Neuron (in vitro differentiated cells): Measurements from ENCODE around the gene KCNG2.

Source experiments
- H2AFZ ChIP-seq: one replicate; pipeline ENCODE4 v1.6.1; 2013; ENCODE audit warnings: low read depth, mild to moderate bottlenecking, inconsistent platforms, low read length, moderate library complexity
- H3K27me3 ChIP-seq: one replicate; pipeline ENCODE4 v1.6.1; 2013; ENCODE audit warnings: low read length; ENCODE audit not compliant: insufficient read depth
- H3K36me3 ChIP-seq: one replicate; pipeline ENCODE4 v1.6.1; 2013; ENCODE audit warnings: low read length; ENCODE audit not compliant: insufficient read depth
- H3K4me1 ChIP-seq: one replicate; pipeline ENCODE4 v1.6.1; 2013; ENCODE audit warnings: low read length; ENCODE audit not compliant: insufficient read depth
- H3K4me3 ChIP-seq: 2 replicates; pipeline ENCODE4 v1.5.1; 2013; ENCODE audit warnings: mild to moderate bottlenecking, low read length, moderate library complexity
- H3K9me3 ChIP-seq: one replicate; pipeline ENCODE4 v1.6.1; 2013; ENCODE audit warnings: low read length

Gene KCNG2

DNA sequence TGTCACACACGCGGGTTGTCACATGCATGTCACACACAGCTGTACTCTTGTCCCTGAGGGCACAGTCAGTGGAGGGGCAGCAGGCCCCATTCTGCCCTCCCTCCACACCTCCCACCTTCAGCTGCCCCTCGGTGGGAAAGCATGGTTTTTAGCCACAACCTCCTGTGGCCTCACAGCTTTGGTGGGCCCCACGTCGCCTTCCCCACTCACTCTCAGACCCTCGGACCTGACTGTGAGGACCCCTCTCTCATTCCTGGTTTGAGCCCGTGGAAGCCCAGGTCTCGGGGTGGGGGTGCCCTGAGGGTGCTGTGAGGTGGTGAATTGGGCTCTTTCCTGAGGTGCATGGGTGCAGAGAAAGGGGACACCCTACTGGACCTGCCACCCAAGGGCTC lies 19.9 kb downstream of the KCNG2 start:
- Histone ChIP-seq H2AFZ (no peak overlapping the region), H3K27me3 (peaks cover 10% of the 10 kb centered on the region), H3K36me3 (no peaks in the 10 kb centered on the region), H3K4me1 (no peaks in the 10 kb centered on the region), H3K9me3 (no peaks in the 10 kb centered on the region), H3K4me3 (no peak overlapping the region)

DNA sequence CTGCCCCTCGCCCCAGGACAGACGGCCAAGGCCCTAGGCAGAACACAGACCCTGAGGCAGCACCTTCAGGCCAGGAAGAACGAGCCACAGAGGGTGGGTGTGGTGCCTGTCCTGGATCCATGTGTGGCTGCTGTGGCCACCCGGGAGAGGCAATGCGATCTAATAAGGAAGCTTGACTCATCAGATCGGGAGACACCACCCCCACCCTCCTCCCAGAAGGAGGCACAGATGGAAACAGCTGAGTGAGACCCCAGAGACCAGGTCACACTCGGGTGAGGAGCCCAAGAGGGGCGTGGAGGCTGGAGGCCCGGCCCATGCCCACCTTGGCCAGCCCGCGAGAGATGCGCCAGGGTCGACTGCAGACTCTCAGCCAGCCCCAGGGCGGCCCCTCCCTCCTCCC lies 20.3 kb downstream of the KCNG2 start:
- Histone ChIP-seq H3K9me3 (no peaks in the 10 kb centered on the region), H3K36me3 (no peaks in the 10 kb centered on the region), H2AFZ (no peak overlapping the region), H3K4me1 (no peaks in the 10 kb centered on the region), H3K4me3 (no peak overlapping the region), H3K27me3 (peaks cover 10% of the 10 kb centered on the region)

GRCh38 chr18:79818631-79819030 lies 20.9 kb downstream of the KCNG2 start:
- Histone ChIP-seq H3K9me3 (no peaks in the 10 kb centered on the region), H3K4me1 (no peaks in the 10 kb centered on the region), H3K36me3 (no peaks in the 10 kb centered on the region), H3K4me3 (no peak overlapping the region), H2AFZ (no peak overlapping the region), H3K27me3 (peaks cover 10% of the 10 kb centered on the region)

DNA sequence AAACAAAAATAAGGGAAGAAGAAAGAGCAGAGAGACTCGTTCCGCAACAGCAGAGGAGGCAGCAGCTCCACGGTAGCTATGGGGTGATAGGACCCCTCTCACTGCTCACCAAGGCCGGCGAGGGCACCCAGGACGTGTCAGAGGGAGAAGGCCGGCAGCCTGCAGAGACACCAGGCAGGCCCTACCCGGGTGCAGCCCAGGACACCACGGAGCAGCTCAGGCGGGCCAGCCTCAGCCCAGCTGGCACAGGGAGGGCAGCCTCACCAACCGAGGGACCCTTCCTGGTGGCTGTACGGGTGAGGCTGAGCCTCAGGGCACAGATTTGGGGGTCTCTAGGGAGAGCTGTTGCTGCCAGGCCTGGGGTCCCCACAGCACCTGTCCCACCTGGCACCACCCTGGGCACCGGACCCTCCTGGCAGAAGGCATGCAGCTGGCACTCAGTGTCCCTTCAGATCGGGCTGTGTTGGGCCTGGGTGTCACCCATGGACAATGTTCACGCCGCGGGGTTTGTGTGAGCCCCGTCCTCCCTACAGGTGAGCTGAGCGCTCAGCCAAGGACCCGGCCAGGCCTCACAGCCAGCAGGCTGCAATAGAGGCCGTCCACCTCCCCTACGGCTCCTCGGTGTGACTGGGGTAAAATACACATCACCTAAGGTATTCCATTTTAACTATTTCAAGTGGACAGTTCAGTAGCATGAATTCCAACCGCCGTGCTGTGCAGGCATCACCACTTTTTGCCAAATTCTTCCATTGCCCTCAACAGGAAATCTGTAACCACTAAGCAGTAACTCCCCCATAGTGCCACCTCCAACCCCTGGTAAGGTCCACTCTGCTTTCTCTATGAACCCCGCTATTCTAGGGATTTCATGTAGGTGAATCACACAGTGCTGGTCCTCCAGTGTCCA lies 21.6 kb downstream of the KCNG2 start:
- no peaks in the 10 kb centered on the region for H3K9me3 ChIP-seq
- no peaks in the 10 kb centered on the region for H3K36me3 ChIP-seq
- H2AFZ ChIP-seq: no peak overlapping the region
- no peak overlapping the region for H3K4me3 ChIP-seq
- H3K4me1 ChIP-seq: no peaks in the 10 kb centered on the region
- H3K27me3 ChIP-seq: peaks cover 10% of the 10 kb centered on the region

DNA sequence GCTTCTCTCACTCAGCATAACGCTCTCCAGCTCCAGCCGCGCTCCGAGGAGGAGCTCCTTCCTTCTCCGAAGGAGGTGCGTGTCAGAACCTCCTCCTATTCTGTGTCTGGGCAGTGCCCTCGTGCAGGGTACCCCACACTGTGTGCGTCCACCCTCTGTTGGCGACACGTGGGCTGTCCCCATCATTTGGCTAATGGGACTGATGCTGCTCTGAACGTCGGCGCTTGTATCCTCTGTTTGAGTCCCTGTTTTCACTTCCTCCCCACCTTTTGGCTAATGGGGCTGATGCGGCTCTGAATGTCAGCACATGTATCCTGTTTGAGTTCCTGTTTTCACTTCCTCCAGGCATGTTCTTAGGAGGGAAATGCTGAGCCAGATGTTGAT lies 22.2 kb downstream of the KCNG2 start:
- H2AFZ ChIP-seq: no peak overlapping the region
- H3K27me3 ChIP-seq: peaks cover 10% of the 10 kb centered on the region
- H3K36me3 ChIP-seq: no peaks in the 10 kb centered on the region
- no peaks in the 10 kb centered on the region for H3K4me1 ChIP-seq
- no peaks in the 10 kb centered on the region for H3K9me3 ChIP-seq
- no peak overlapping the region for H3K4me3 ChIP-seq

- Histone ChIP-seq H3K4me3 (no peak overlapping the region), H3K36me3 (no peaks in the 10 kb centered on the region), H3K4me1 (no peaks in the 10 kb centered on the region), H2AFZ (no peak overlapping the region), H3K27me3 (peaks cover 10% of the 10 kb centered on the region), H3K9me3 (no peaks in the 10 kb centered on the region)
Measured at GRCh38 chr18:79823120-79823519, 25.4 kb downstream of the KCNG2 start.

DNA sequence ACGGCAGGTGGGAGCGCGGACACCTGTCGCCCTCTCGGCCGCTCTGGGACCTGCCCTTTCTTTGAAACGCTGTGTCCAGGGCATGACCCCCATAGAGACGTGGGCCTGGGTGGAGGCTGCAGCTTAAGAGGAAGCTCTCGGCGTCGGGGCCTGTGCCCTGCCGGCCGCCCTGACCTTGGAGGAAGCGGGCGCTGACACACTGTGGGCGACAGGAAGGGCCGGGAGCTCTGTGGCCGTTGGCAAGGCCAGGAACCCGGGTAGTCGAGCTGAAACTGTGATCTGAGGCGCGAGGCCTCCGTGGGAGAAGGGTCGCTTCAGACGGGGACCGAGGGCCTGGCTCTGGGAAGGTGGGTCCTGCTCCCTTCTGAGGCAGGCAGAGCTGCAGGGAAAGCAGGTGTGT lies 28.2 kb downstream of the KCNG2 start:
- H3K27me3 ChIP-seq: no peaks in the 10 kb centered on the region
- H3K4me3 ChIP-seq: no peak overlapping the region
- H3K9me3 ChIP-seq: no peaks in the 10 kb centered on the region
- no peaks in the 10 kb centered on the region for H3K4me1 ChIP-seq
- H3K36me3 ChIP-seq: no peaks in the 10 kb centered on the region
- no peak overlapping the region for H2AFZ ChIP-seq

DNA sequence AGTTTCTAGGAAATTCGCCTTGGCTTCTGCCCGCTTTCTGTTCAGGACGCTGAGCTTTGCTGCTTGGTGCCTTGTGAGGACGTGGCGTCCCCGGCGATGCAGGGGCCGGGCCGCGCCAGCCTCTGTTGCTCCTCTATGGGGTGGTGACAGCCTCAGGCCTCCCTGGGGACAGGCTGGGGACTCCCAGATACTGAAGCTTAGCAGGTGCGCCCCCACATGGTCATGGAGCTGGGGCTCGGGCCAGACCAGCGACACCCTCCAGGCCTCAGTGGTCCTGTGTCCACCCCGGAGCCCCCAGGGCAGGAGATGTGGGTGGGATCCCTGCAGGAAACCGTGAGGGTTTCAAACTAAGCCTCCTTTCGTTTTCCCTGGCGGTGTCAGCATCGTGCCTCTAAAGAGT lies 29.2 kb downstream of the KCNG2 start:
- H3K4me1 ChIP-seq: no peaks in the 10 kb centered on the region
- H3K36me3 ChIP-seq: no peaks in the 10 kb centered on the region
- no peaks in the 10 kb centered on the region for H3K27me3 ChIP-seq
- H3K9me3 ChIP-seq: no peaks in the 10 kb centered on the region
- H3K4me3 ChIP-seq: no peak overlapping the region
- H2AFZ ChIP-seq: no peak overlapping the region

DNA sequence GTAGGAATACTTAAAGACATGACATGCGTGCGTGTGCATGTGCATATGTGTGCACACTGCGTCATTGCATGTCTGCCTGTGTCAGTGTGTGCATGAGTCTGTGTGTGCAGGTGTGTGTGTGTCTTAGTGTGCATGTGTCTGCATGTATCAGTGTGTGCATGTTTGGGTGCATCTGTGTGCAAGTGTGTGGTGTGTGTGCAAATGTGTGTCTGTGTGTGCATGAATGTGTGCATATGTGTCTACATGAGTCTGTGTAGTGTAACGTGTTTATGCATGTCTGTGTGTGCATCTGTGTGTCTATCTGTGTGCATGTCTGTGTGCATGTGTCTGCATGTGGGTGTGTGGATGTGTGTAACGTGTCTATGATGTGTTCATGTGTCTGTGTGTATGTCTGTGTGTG lies 30.5 kb downstream of the KCNG2 start:
- Histone ChIP-seq H3K27me3 (no peaks in the 10 kb centered on the region), H3K4me1 (no peaks in the 10 kb centered on the region), H3K36me3 (no peaks in the 10 kb centered on the region), H3K9me3 (peaks cover 2% of the 10 kb centered on the region), H2AFZ (no peak overlapping the region), H3K4me3 (no peak overlapping the region)

DNA sequence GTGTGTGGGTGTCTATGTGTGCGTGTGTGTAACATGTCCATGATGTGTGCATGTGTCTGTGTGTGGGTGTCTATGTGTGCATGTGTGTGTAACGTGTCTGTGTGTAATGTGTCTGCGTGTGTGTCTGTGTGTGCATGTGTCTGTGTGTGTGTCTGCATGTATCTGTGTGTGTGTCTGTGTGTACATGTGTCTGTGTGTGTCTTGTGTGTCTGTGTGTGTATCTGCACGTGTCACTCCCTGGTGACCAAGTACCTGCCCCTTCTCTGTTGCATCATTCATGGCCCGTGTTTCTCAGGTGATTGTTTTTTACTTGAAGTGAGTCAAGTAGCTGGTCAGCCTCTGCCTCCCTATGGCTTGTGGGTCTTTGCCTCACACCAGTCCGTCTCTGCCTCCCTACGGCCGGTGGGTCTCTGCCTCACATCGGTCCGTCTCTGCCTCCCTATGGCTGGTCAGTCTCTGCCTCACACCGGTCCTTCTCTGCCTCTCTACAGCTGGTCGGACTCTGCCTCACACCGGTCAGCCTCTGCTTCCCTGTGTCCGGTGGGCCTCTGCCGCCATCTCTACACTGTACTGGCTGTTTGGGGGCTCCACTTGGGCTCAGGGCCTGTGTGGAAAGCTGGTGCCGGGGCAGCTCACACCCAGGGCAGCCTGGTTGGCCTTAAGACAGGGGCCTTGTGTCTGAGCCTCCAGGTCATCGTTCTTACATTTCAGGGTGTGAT lies 31.6 kb downstream of the KCNG2 start:
- H3K27me3 ChIP-seq: no peaks in the 10 kb centered on the region
- no peaks in the 10 kb centered on the region for H3K4me1 ChIP-seq
- no peaks in the 10 kb centered on the region for H3K36me3 ChIP-seq
- H3K4me3 ChIP-seq: no peak overlapping the region
- peaks cover 2% of the 10 kb centered on the region for H3K9me3 ChIP-seq
- no peak overlapping the region for H2AFZ ChIP-seq

DNA sequence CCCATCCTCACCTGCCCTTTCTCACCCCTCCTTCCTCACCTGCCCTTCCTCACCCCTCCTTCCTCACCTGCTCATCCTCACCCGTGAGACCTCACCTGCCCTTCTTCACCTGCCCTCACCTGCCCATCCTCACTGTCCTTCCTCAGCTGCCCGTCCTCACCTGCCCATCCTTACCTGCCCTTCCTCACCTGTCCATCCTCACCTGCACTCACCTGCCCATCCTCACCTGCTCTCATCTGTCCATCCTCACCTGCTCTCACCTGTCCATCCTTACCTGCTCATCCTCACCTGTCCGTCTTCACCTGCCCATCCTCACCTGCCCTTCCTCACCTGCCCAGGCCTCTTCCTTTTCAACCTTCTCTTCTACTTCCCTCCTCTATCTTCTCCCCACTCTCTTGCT lies 34.4 kb downstream of the KCNG2 start:
- peaks cover 4% of the 10 kb centered on the region for H3K27me3 ChIP-seq
- H3K4me3 ChIP-seq: no peak overlapping the region
- H3K4me1 ChIP-seq: no peaks in the 10 kb centered on the region
- H2AFZ ChIP-seq: no peak overlapping the region
- no peaks in the 10 kb centered on the region for H3K36me3 ChIP-seq
- peaks cover 2% of the 10 kb centered on the region for H3K9me3 ChIP-seq

GRCh38 chr18:79834834-79835233 lies 37.1 kb downstream of the KCNG2 start:
- Histone ChIP-seq H2AFZ (no peak overlapping the region), H3K4me3 (no peak overlapping the region), H3K27me3 (peaks cover 4% of the 10 kb centered on the region), H3K9me3 (peaks cover 2% of the 10 kb centered on the region), H3K4me1 (no peaks in the 10 kb centered on the region), H3K36me3 (no peaks in the 10 kb centered on the region)

DNA sequence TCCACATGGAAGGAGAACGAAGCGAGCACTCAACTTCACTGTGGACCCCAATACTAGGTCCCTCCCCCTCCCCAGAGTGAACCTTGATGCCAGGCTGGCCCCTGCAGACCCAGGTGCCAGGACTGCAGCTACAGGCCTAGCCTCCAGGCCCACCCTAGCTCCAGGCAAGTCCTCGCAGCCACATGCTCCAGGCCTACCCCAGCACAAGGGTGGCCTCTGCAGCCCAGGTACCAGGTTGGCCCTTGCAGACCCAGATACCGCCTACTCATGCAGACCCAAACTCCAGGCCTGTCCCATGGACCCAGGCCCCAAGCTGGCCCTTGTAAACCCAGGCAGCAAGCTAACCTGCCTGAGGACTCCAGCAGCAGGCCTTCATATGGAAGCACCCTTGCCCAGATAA lies 44.2 kb downstream of the KCNG2 start:
- H3K9me3 ChIP-seq: no peaks in the 10 kb centered on the region
- H3K4me3 ChIP-seq: no peak overlapping the region
- no peak overlapping the region for H2AFZ ChIP-seq

More for the DNA sequence above, 44.2 kb downstream of the KCNG2 start:
- no peaks in the 10 kb centered on the region for H3K36me3 ChIP-seq
- H3K4me1 ChIP-seq: no peaks in the 10 kb centered on the region
- no peaks in the 10 kb centered on the region for H3K27me3 ChIP-seq
